CD4-positive, alpha-beta T cell (primary cell): ENCODE measurements around the gene TAL1. TPM values are rescaled to one million over a fixed set of nuclear protein-coding genes. Genes with fewer than 3 reads are reported as not detected.
A peak's percentile ranks its signal among the peaks of the same experiment; 100 is the strongest.

ENCODE experiments used
- ATAC-seq: fragments of 200-7000 bp; cut with Tn5 transposase; one replicate; pipeline ENCODE4 v1.10.0; 2022; ENCODE audit warnings: mild to moderate bottlenecking; ENCODE audit not compliant: poor library complexity
- CTCF ChIA-PET: fragments of 350-600 bp; sonication (Branson Sonifier 250); formaldehyde crosslinking; loops from one replicate; lab custom pipeline; 2021; ENCODE audit warnings: antibody characterized with exemption, inconsistent platforms; lab: Charles Lee
- POLR2A ChIA-PET: fragments of 350-600 bp; sonication (Branson Sonifier 250); formaldehyde crosslinking; loops from one replicate; lab custom pipeline; 2021; ENCODE audit warnings: antibody characterized with exemption, inconsistent platforms; lab: Charles Lee
- DNase-seq, 14 experiments: peaks; one replicate each; pipeline ENCODE4 v3.0.0-alpha.2; 2013 to 2020; ENCODE audit warnings: mixed read lengths in 2 of 14
- H3K27ac ChIP-seq, 2 donors: one replicate each; pipeline versions ENCODE4 v1.5.1 to v1.7.0; 2013; ENCODE audit warnings: low read length in 2 of 2, low read depth in 1 of 2, mild to moderate bottlenecking in 1 of 2
- H3K27me3 ChIP-seq, 2 experiments: 1 replicate in 1 of 2; 2 replicates in 1 of 2; pipeline versions ENCODE4 v1.6.1 to v1.7.0; 2013; ENCODE audit warnings: low read length in 2 of 2, control low read depth in 1 of 2, mild to moderate bottlenecking in 1 of 2, moderate library complexity in 1 of 2; ENCODE audit not compliant: insufficient read depth in 2 of 2, control insufficient read depth in 1 of 2
- H3K36me3 ChIP-seq: one replicate; pipeline ENCODE4 v1.6.1; 2013; ENCODE audit warnings: low read length, control low read depth; ENCODE audit not compliant: insufficient read depth
- H3K4me1 ChIP-seq: one replicate; pipeline ENCODE4 v1.6.1; 2013; ENCODE audit warnings: low read length, control low read depth; ENCODE audit not compliant: insufficient read depth
- H3K4me3 ChIP-seq: one replicate; pipeline ENCODE4 v1.5.1; 2013; ENCODE audit warnings: mild to moderate bottlenecking, low read length, moderate library complexity
- H3K9me3 ChIP-seq, 2 experiments: 1 replicate in 1 of 2; 2 replicates in 1 of 2; pipeline versions ENCODE4 v1.6.1 to v1.7.0; 2013; ENCODE audit warnings: low read length in 2 of 2, mild to moderate bottlenecking in 2 of 2, control low read depth in 1 of 2, moderate library complexity in 1 of 2; ENCODE audit not compliant: control insufficient read depth in 1 of 2, insufficient read depth in 1 of 2
- H3K27ac Mint-ChIP-seq: one replicate; pipeline ENCODE4 v1.8.0; 2020; ENCODE audit warnings: mixed read lengths
- H3K27me3 Mint-ChIP-seq: one replicate; pipeline ENCODE4 v1.8.0; 2021; ENCODE audit warnings: mixed read lengths
- H3K36me3 Mint-ChIP-seq: one replicate; pipeline ENCODE4 v1.8.0; 2021; ENCODE audit warnings: low read depth, mixed read lengths
- H3K4me1 Mint-ChIP-seq: one replicate; pipeline ENCODE4 v1.8.0; 2021; ENCODE audit warnings: low read depth, mixed read lengths
- H3K4me3 Mint-ChIP-seq: one replicate; pipeline ENCODE4 v1.8.0; 2020; ENCODE audit warnings: mild to moderate bottlenecking, mixed read lengths
- H3K9me3 Mint-ChIP-seq: one replicate; pipeline ENCODE4 v1.8.0; 2020; ENCODE audit warnings: mixed read lengths
- CTCF ChIP-seq: fragments of 200-600 bp; IDR thresholded peaks from one replicate; pipeline ENCODE4 v1.8.0; 2022; ENCODE audit warnings: antibody characterized with exemption, mild to moderate bottlenecking
- intact Hi-C, 2 experiments: fragments of 100-400 bp; cut with DNase I in 1 of 2; cut with micrococcal nuclease in 1 of 2; formaldehyde crosslinking; loops; one replicate each; pipeline versions ENCODE4 v1.15.1 to v1.9.0; 2023 to 2025; cut with DNase I, micrococcal nuclease
- total RNA-seq, 174 experiments: library from RNA in 2 of 174; stranded (reverse) in 2 of 174; gene quantifications; one replicate each; pipeline ENCODE4 v1.2.3 and lab custom pipeline; 2021 to 2026

Gene TAL1
- total RNA-seq, 2 experiments from 2014 or later = not detected

- intact Hi-C loops = no loop called here
- H3K4me1 Mint-ChIP-seq = peaks cover 41% of the 10 kb centered on the region
- POLR2A ChIA-PET = no interaction called here
- H3K36me3 Mint-ChIP-seq = no peaks in the 10 kb centered on the region
- H3K27ac Mint-ChIP-seq = no peak overlapping the region
- no peak for TF ChIP-seq CTCF
- Histone ChIP-seq H3K36me3 (no peaks in the 10 kb centered on the region), H3K4me1 (peaks cover 37% of the 10 kb centered on the region), H3K4me3 (peak overlapping the region; percentile 37), H3K27ac (no peak overlapping the region), H3K27me3 (peaks cover 71 to 87% of the 10 kb centered on the region in 2 experiments), H3K9me3 (peaks cover 0 to 25% of the 10 kb centered on the region in 2 experiments)
- H3K9me3 Mint-ChIP-seq = no peaks in the 10 kb centered on the region
- peaks cover 91% of the 10 kb centered on the region for H3K27me3 Mint-ChIP-seq
- ATAC-seq (peak; percentile 24), DNase-seq (peak in 4 of 14 experiments; percentile 15 to 57 (median 40))
- CTCF ChIA-PET = no interaction called here
- H3K4me3 Mint-ChIP-seq = peak overlapping the region; percentile 81
Observed at GRCh38 chr1:47231301-47232186, 481 bp downstream of the TAL1 start.

GRCh38 chr1:47230692-47231300 is 1.2 kb downstream of the TAL1 start:
- Histone ChIP-seq H3K27me3 (peaks cover 76 to 91% of the 10 kb centered on the region in 2 experiments), H3K9me3 (peaks cover 0 to 25% of the 10 kb centered on the region in 2 experiments), H3K36me3 (no peaks in the 10 kb centered on the region), H3K27ac (no peak overlapping the region), H3K4me3 (peak overlapping the region; percentile 37), H3K4me1 (peaks cover 38% of the 10 kb centered on the region)
- Mint-ChIP-seq H3K36me3 (no peaks in the 10 kb centered on the region), H3K4me3 (peak overlapping the region; percentile 81), H3K27ac (no peak overlapping the region), H3K9me3 (no peaks in the 10 kb centered on the region), H3K27me3 (peaks cover 91% of the 10 kb centered on the region), H3K4me1 (peaks cover 45% of the 10 kb centered on the region)
- ATAC-seq (no peak), DNase-seq (peak in 2 of 14 experiments; percentile 31 to 32)
- ChIA-PET POLR2A (no interaction called here), CTCF (no interaction called here)
- no peak for TF ChIP-seq CTCF
- intact Hi-C loops = no loop called here

DNA sequence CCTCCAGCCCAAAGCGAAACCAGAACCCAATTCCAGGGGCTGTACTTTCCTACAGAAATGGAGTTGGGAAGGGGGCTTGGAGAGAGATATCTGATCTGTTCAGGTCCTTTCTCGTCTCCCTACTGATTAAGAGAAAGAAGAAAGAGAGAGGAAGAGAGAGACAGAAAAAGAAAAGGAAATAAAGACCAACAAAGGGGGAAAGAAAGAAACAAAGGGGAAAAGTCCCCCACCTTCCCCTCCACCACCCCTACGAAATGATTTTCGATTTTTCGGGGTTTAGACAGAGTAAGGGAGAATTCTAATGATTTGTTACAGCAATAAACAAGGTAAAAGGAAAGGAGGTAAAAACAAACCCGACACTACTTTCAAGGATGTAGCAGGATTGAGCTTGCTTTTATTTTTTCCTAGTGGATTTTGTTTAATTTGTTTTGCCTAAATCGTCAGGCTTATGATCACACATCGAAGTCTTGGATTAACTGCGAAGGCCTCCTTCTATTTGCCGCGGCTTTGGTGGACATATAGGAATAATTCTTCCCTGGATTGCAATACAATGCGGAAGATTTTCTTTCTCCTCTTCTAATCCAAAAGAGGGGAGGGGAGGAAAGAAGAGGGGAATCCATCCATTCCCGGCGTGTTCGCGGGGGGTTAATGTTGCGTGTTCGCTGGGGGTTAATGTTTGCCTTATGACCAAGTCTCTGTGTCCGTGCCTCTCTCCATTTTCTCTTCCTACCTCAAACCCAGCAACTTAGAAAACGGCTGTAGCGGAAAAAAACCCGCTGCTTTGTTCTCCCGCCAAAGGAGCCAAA is 1.9 kb downstream of the TAL1 start:
- Mint-ChIP-seq H3K27me3 (peaks cover 88% of the 10 kb centered on the region), H3K36me3 (no peaks in the 10 kb centered on the region), H3K9me3 (no peaks in the 10 kb centered on the region), H3K4me1 (peaks cover 46% of the 10 kb centered on the region), H3K4me3 (peak overlapping the region; percentile 1), H3K27ac (no peak overlapping the region)
- Histone ChIP-seq H3K36me3 (no peaks in the 10 kb centered on the region), H3K4me3 (no peak overlapping the region), H3K4me1 (peaks cover 38% of the 10 kb centered on the region), H3K27me3 (peaks cover 75 to 85% of the 10 kb centered on the region in 2 experiments), H3K27ac (no peak overlapping the region), H3K9me3 (peaks cover 0 to 25% of the 10 kb centered on the region in 2 experiments)
- TF ChIP-seq CTCF = no peak
- DNase-seq (no peak), ATAC-seq (no peak)
- ChIA-PET CTCF (no interaction called here), POLR2A (no interaction called here)
- intact Hi-C loops = no loop called here
